HepG2 (cell line): ENCODE results near the gene FGF3. TPM values are rescaled to one million over a fixed set of nuclear protein-coding genes. Genes with fewer than 3 reads are reported as not detected.

Experiments used
- ARHGAP35 ChIP-seq: sonication (generic); formaldehyde crosslinking; IDR thresholded peaks from 2 replicates; pipeline ENCODE4 v1.9.0; 2022; ENCODE audit warnings: mild to moderate bottlenecking, inconsistent platforms, moderate library complexity, missing genetic modification reagents, borderline replicate concordance
- ZBTB40 ChIP-seq, 2 experiments: fragments of 450-650 bp in 1 of 2; sonication (generic) in 1 of 2; formaldehyde crosslinking in 1 of 2; IDR thresholded peaks; 2 replicates each; pipeline versions ENCODE4 v1.6.1 to v1.8.0; 2016 to 2022; ENCODE audit warnings: antibody characterized with exemption in 1 of 2, mild to moderate bottlenecking in 1 of 2, missing genetic modification reagents in 1 of 2
- ZNF800 ChIP-seq: sonication (generic); formaldehyde crosslinking; IDR thresholded peaks from 2 replicates; pipeline ENCODE4 v1.4.0; 2020; ENCODE audit warnings: missing genetic modification reagents
- polyA plus RNA-seq, 8 experiments: library from polyadenylated mRNA; depleted of rRNA in 3 of 8; stranded (reverse) in 7 of 8; unstranded in 1 of 8; fragments of >200 nt; fragmentation: Illumina TruSeq in 4 of 8; extraction: Trizol in 4 of 8; gene quantifications; 2 replicates each; pipeline versions ENCODE4 v1.2.1 to v1.2.3, GENCODE V29; 2011 to 2016; ENCODE audit warnings: low read depth in 4 of 8, missing spikeins in 1 of 8, mixed read lengths in 1 of 8; ENCODE audit not compliant: insufficient read depth in 1 of 8
- total RNA-seq, 5 experiments: library from RNA; depleted of rRNA; stranded (reverse); fragments of >200 nt; fragmentation: Illumina TruSeq; extraction: Trizol; gene quantifications; 2 replicates each; pipeline ENCODE4 v1.2.3, GENCODE V29; 2016; ENCODE audit warnings: low read depth in 1 of 5
- TF ChIP-seq, protein P1 (sequence below): IDR thresholded peaks from 2 replicates; pipeline ENCODE4 v1.6.1; 2018; ENCODE audit warnings: missing genetic modification reagents, mild to moderate bottlenecking, missing compliant biosample characterization

The FGF3 gene
- total and polyA plus RNA-seq, 2 of the 13 experiments (the other 11 are each of a cell fraction or from before 2014, with no cell fraction given), result not detected

DNA sequence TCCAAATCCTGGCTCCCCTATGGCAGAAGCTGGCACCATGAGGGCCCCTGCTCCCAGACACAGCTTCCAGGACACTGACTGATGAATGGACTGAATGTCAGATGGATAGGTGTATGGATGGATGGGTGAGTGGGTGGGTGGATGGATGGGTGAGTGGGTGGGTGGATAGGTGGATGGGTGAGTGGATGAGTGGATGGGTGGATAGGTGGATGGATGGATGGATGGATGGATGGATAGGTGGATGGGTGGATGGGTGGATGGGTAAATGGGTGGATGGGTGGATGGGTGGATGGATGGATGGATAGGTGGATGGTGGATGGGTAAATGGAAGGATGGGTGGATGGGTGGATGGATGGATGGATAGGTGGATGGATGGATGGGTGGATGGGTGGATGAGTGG is 4.3 kb downstream of the FGF3 start (continued):
- TF ChIP-seq ZBTB40 (IDR thresholded peaks at IDR 0.05) (no peak), ZBTB40 (CRISPR knock-in tag; IDR thresholded peaks at IDR 0.05) (no peak), ZNF800 (no peak), ARHGAP35 (CRISPR knock-in tag) (no peak)
- TF ChIP-seq, protein P1, sequence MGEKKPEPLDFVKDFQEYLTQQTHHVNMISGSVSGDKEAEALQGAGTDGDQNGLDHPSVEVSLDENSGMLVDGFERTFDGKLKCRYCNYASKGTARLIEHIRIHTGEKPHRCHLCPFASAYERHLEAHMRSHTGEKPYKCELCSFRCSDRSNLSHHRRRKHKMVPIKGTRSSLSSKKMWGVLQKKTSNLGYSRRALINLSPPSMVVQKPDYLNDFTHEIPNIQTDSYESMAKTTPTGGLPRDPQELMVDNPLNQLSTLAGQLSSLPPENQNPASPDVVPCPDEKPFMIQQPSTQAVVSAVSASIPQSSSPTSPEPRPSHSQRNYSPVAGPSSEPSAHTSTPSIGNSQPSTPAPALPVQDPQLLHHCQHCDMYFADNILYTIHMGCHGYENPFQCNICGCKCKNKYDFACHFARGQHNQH, result no peak
